Uterus (tissue), 4 donors: ENCODE measurements around the gene AVL9. TPM values are rescaled to one million over a fixed set of nuclear protein-coding genes. Genes with fewer than 3 reads are reported as not detected.

Experiments used
- DNase-seq, 2 donors: peaks; one replicate each; pipeline ENCODE4 v3.0.0-alpha.2; 2019 to 2020
- H3K27ac ChIP-seq, 2 donors: fragments of 200-600 bp; sonication (generic); 1 replicate in 1 of 2; 2 replicates in 1 of 2; pipeline ENCODE4 v1.5.1; 2016 to 2018
- H3K27me3 ChIP-seq, 2 donors: fragments of 200-600 bp; sonication (generic); one replicate each; pipeline ENCODE4 v1.5.1; 2018 to 2019; ENCODE audit warnings: control low read depth in 1 of 2
- H3K36me3 ChIP-seq, 2 donors: fragments of 200-600 bp; sonication (generic); one replicate each; pipeline ENCODE4 v1.5.1; 2019; ENCODE audit warnings: control low read depth in 1 of 2
- H3K4me1 ChIP-seq, 2 donors: fragments of 200-600 bp; sonication (generic); one replicate each; pipeline ENCODE4 v1.5.1; 2018 to 2019; ENCODE audit warnings: control low read depth in 1 of 2
- H3K4me3 ChIP-seq, 2 donors: fragments of 200-600 bp; sonication (generic); 1 replicate in 1 of 2; 2 replicates in 1 of 2; pipeline ENCODE4 v1.5.1; 2018 to 2019; ENCODE audit warnings: mild to moderate bottlenecking in 1 of 2
- H3K9me3 ChIP-seq, 2 donors: fragments of 200-600 bp; sonication (generic); one replicate each; pipeline ENCODE4 v1.5.1; 2019; ENCODE audit warnings: control low read depth in 1 of 2
- CTCF ChIP-seq, 4 experiments: fragments of 200-600 bp in 2 of 4; fragments of 450-650 bp in 2 of 4; sonication (generic) in 2 of 4; IDR thresholded peaks; one replicate each; pipeline ENCODE4 v1.5.1; 2016 to 2019; ENCODE audit warnings: antibody characterized with exemption in 4 of 4, mild to moderate bottlenecking in 2 of 4, moderate library complexity in 1 of 4
- POLR2A ChIP-seq, 2 donors: fragments of 450-650 bp; IDR thresholded peaks; one replicate each; pipeline ENCODE4 v1.6.1; 2016; ENCODE audit warnings: antibody characterized with exemption in 2 of 2, mild to moderate bottlenecking in 1 of 2, moderate library complexity in 1 of 2
- intact Hi-C: fragments of 100-400 bp; cut with DNase I; formaldehyde crosslinking; loops from one replicate; pipeline ENCODE4 v1.15.1; 2023; ENCODE audit warnings: low total_unique reads
- total RNA-seq, 4 donors: library from RNA; depleted of rRNA in 3 of 4; stranded (reverse); fragments of >200 nt in 3 of 4; gene quantifications; one replicate each; pipeline versions ENCODE4 v1.1.0 to v1.2.4, GENCODE V29; 2014 to 2023
- donor health status: DM: yes; HTN: yes; CAD: no.

The AVL9 gene
- total RNA-seq, 4 donors from 2014 or later: 34.7 to 50.0 (median 38.5) TPM

DNA sequence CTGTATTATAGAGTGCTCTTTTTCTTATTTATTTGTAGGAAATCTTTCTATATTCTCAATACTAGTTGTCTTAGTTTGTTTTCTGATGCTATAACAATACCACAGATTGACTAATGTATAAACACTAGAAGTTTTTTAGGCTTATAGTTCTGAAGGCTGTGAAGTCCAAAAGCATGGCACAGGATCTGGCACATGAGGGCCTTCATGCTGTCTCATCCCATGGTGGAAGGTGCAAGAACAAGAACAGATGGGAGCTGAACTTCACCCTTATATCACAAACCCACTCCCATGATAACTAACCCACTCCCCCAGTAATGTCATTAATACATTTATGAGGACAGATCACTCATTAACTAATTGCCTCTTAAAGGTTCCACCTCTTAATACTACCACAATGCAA is 109.7 kb downstream of the AVL9 start:
- H3K36me3 ChIP-seq: no peaks in the 10 kb centered on the region
- intact Hi-C loops: no loop called here
- TF ChIP-seq POLR2A (IDR thresholded peaks at IDR 0.05) (no peak), CTCF (IDR thresholded peaks at IDR 0.05) (no peak)
- DNase-seq: no peak
- H3K9me3 ChIP-seq: no peaks in the 10 kb centered on the region
- no peak overlapping the region for H3K4me3 ChIP-seq
- no peak overlapping the region for H3K27ac ChIP-seq
- H3K27me3 ChIP-seq: no peaks in the 10 kb centered on the region
- no peaks in the 10 kb centered on the region for H3K4me1 ChIP-seq

DNA sequence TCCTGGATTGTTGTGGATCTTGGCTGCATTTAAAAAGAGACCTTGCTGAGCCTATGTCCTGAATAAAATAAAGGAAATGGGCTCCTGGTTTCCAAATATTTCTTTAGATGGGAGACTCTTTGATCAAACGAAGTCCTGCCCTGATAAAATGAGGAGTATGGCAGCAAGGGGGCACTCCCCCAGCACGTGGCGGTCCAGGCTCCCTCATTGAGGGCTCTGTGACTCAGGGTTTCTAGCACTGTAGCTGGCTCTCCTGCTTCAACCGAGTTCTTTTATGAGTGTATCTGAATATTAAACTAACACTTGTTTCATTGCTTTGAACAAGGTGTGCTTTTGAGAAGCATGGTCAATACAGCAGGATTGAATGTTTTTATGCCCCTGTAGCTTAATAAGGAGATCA is 114.2 kb downstream of the AVL9 start:
- TF ChIP-seq POLR2A (IDR thresholded peaks at IDR 0.05): no peak
- Histone ChIP-seq H3K27me3 (no peaks in the 10 kb centered on the region), H3K4me1 (no peaks in the 10 kb centered on the region), H3K9me3 (no peaks in the 10 kb centered on the region), H3K27ac (no peak overlapping the region), H3K36me3 (no peaks in the 10 kb centered on the region), H3K4me3 (no peak overlapping the region)
- intact Hi-C loops: no loop called here
- no peak for DNase-seq

DNA sequence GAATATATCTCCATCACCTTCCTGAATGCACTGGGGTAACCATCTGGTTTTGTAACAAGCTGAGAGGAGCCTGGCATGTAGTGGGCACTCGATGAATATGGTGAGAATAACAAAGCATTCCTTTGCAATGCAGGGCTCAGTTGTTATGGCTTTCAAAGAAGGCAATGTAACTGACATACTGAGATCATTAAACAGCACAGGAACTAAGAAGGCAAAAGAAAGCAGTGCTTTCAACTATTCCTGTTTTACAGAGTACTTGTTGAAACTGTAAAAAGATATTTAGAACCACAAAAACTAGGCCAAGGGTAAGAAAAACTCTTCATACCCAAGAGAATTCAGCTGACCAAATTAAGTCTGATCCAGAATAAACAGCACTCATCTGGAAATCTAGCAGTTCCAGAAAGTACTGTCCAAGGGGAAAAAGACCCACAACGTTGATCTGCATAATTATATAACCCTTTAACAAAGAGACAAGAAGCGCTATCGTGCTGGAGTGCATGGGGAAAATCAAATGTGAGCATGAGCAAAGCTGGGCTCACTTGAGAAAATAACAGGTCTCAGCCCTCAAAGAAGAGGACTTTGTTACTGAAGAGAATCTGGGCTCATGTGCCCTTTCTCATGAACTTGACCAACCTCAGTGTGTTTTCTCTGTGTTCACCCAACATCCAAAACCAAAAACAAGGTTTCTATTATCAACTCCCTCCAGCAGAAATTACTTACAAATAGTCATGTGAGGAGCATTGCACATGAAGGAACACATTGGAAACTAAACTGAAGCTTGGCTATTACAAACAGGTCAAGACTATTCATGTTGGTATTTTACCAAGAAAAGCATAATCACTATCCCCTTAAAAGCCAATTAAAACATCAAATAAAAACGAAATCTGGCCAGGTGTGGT is 116.2 kb downstream of the AVL9 start:
- Histone ChIP-seq H3K4me1 (peaks cover 0 to 2% of the 10 kb centered on the region in 2 donors), H3K36me3 (no peaks in the 10 kb centered on the region), H3K9me3 (no peaks in the 10 kb centered on the region), H3K27ac (peak overlapping the region in 1 of 2 donors; percentile 41), H3K4me3 (no peak overlapping the region), H3K27me3 (no peaks in the 10 kb centered on the region)
- intact Hi-C loops: no loop called here
- no peak for DNase-seq
- TF ChIP-seq POLR2A (IDR thresholded peaks at IDR 0.05): no peak
- TF ChIP-seq CTCF (IDR thresholded peaks at IDR 0.05): no peak

DNA sequence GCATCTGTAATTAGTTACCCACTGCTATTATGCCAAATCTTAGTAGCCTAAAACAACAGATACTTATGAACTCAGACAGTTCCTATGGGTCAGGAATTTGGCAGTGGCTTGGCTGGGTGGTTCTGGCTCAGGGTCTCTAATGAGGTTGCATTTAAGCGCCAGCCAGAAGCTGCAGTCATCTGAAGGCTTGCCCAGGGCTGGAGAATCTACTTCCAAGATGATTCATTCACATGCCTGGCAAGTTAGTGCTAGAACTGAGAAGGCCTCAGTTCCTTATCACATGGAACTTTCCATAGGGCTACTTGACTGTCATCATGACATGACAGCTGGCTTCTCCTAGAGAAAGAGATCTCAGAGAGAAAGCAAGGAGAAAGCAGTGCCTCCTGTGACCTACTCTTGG is 121.3 kb downstream of the AVL9 start:
- Histone ChIP-seq H3K4me3 (no peak overlapping the region), H3K27ac (peak overlapping the region; percentile 9 to 19), H3K4me1 (peaks cover 3 to 5% of the 10 kb centered on the region in 2 donors), H3K9me3 (no peaks in the 10 kb centered on the region), H3K27me3 (no peaks in the 10 kb centered on the region), H3K36me3 (no peaks in the 10 kb centered on the region)
- peak in 1 of 2 donors; percentile 34 for DNase-seq
- intact Hi-C loops: no loop called here
- TF ChIP-seq POLR2A (IDR thresholded peaks at IDR 0.05) (no peak), CTCF (IDR thresholded peaks at IDR 0.05) (no peak)

- no peak for DNase-seq
- TF ChIP-seq POLR2A (IDR thresholded peaks at IDR 0.05) (no peak), CTCF (IDR thresholded peaks at IDR 0.05) (no peak)
- intact Hi-C loops: no loop called here
- H3K27ac ChIP-seq: peak overlapping the region in 1 of 2 donors; percentile 47
- no peak overlapping the region for H3K4me3 ChIP-seq
- H3K4me1 ChIP-seq: peaks cover 3 to 5% of the 10 kb centered on the region in 2 donors
- no peaks in the 10 kb centered on the region for H3K36me3 ChIP-seq
- H3K27me3 ChIP-seq: no peaks in the 10 kb centered on the region
- H3K9me3 ChIP-seq: no peaks in the 10 kb centered on the region
Observed at GRCh38 chr7:32618470-32618869, 123.2 kb downstream of the AVL9 start.
